ENCODE data around the gene RNF169. TPM values are rescaled to one million over a fixed set of nuclear protein-coding genes. Genes with fewer than 3 reads are reported as not detected.

Gene RNF169
- total and polyA plus RNA-seq, 2 of the 8 experiments (the other 6 are each of a cell fraction or from before 2014, with no cell fraction given): 3.6 to 12.5 TPM

DNA sequence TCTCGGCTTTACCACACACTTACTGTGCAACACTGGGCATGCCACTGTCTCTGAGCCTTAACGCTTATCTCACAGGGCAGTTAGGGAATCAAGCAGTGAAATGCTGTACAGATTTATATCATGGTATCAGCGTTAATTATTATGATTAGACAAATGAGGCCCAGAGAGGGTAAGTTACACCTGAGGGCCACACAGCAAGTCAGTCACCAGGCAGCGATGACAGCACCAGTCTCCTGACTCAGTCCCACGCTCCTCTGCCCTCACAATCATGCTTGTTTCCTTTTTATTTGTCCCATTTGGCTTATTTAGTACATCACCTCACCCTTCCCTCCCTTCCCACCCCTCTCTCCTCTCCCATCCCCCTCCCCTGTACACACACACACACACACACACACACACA lies 29.6 kb upstream of the RNF169 start:
- Histone ChIP-seq H3K4me1 (replicated peaks in 1 of 4; ENCODE audit: control insufficient read depth in 3 of 4, insufficient read depth in 4 of 4, low read length in 3 of 4) (peaks cover 0 to 11% (median 2%) of the 10 kb centered on the region in 4 experiments; a peak in 5 of 7 replicates), H2BK120ac (replicated peaks; ENCODE audit: low read depth, low read length) (no peak overlapping the region), H3K27ac (ENCODE audit: low read depth, low read length) (no peak overlapping the region), H3K4me3 (ENCODE audit: extremely low read depth in 1 of 4, insufficient read depth in 2 of 4, low read depth in 3 of 4, low read length in 4 of 4) (no peak overlapping the region), H2BK20ac (ENCODE audit: low read length) (no peak overlapping the region), H3K14ac (ENCODE audit: insufficient read length) (no peak overlapping the region), H4K91ac (replicated peaks; ENCODE audit: insufficient read length, low read length) (no peak overlapping the region), H2AK5ac (ENCODE audit: low read depth, low read length) (no peak overlapping the region), H3K9me3 (ENCODE audit: insufficient read depth in 2 of 2, low read depth in 1 of 2, low read length in 1 of 2) (no peaks in the 10 kb centered on the region), H2BK15ac (ENCODE audit: low read length) (no peak overlapping the region), H3K4me2 (ENCODE audit: insufficient read depth in 1 of 2, low read depth in 2 of 2, low read length in 2 of 2) (no peak overlapping the region), H2BK5ac (ENCODE audit: low read depth, low read length) (no peak overlapping the region), H3K9ac (replicated peaks in 1 of 4; ENCODE audit: extremely low read depth in 1 of 4, low read depth in 3 of 4, low read length in 3 of 4) (no peak overlapping the region), H3K27me3 (replicated peaks in 1 of 4; ENCODE audit: control insufficient read depth in 3 of 4, extremely low read depth in 1 of 4, insufficient read depth in 3 of 4, low read length in 3 of 4) (no peaks in the 10 kb centered on the region), H3K23ac (ENCODE audit: insufficient read length) (no peak overlapping the region), H3K18ac (ENCODE audit: extremely low read depth, low read length) (no peak overlapping the region), H3K79me2 (ENCODE audit: control insufficient read depth in 1 of 2, insufficient read depth in 2 of 2, low read length in 2 of 2) (no peaks in the 10 kb centered on the region), H4K20me1 (replicated peaks in 1 of 2; ENCODE audit: control insufficient read depth in 1 of 2, insufficient read depth in 2 of 2, low read length in 2 of 2) (no peaks in the 10 kb centered on the region), H4K8ac (ENCODE audit: extremely low read depth, insufficient read depth, low read length) (no peak overlapping the region), H3K79me1 (ENCODE audit: low read depth, low read length) (no peaks in the 10 kb centered on the region), H3K23me2 (ENCODE audit: low read depth, low read length) (no peaks in the 10 kb centered on the region; the same call in 1 of the 2 replicates), H3K36me3 (ENCODE audit: control insufficient read depth in 2 of 4, insufficient read depth in 4 of 4, low read length in 3 of 4) (no peaks in the 10 kb centered on the region), H3K56ac (replicated peaks; ENCODE audit: insufficient read length, low read depth, low read length) (no peak overlapping the region), H2AFZ (ENCODE audit: low read length) (no peak overlapping the region), H2BK12ac (ENCODE audit: low read depth, low read length) (no peak overlapping the region), H3K4ac (replicated peaks; ENCODE audit: insufficient read length, low read depth, low read length) (no peak overlapping the region), H4K5ac (ENCODE audit: insufficient read length, low read depth, low read length) (no peak overlapping the region)
- POLR2A ChIA-PET (ENCODE audit: partially characterized antibody): no interaction called here
- TF ChIP-seq GTF2F1 (IDR thresholded peaks at IDR 0.05; ENCODE audit: borderline replicate concordance, low read depth, low read length) (no peak), CEBPB (IDR thresholded peaks at IDR 0.05; ENCODE audit: low read depth, low read length) (no peak), SIN3A (conservative IDR thresholded peaks at IDR 0.05 in 1 of 2, IDR thresholded peaks at IDR 0.05 in 1 of 2; ENCODE audit: low read depth in 1 of 2, low read length in 2 of 2) (no peak), KDM1A (IDR thresholded peaks at IDR 0.05; ENCODE audit: borderline replicate concordance, low read length) (no peak), SAP30 (IDR thresholded peaks at IDR 0.05; ENCODE audit: insufficient read depth, insufficient replicate concordance, low read length) (no peak), RBBP5 (IDR thresholded peaks at IDR 0.05; ENCODE audit: borderline replicate concordance, low read depth, low read length) (no peak), TAF7 (optimal IDR thresholded peaks at IDR 0.05; ENCODE audit: borderline replicate concordance, low read depth, low read length) (no peak), CBX5 (IDR thresholded peaks at IDR 0.05; ENCODE audit: low read depth, low read length) (no peak)
- TF ChIP-seq, protein P1, sequence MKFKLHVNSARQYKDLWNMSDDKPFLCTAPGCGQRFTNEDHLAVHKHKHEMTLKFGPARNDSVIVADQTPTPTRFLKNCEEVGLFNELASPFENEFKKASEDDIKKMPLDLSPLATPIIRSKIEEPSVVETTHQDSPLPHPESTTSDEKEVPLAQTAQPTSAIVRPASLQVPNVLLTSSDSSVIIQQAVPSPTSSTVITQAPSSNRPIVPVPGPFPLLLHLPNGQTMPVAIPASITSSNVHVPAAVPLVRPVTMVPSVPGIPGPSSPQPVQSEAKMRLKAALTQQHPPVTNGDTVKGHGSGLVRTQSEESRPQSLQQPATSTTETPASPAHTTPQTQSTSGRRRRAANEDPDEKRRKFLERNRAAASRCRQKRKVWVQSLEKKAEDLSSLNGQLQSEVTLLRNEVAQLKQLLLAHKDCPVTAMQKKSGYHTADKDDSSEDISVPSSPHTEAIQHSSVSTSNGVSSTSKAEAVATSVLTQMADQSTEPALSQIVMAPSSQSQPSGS (IDR thresholded peaks at IDR 0.05; ENCODE audit: low read length): no peak
- no peak for DNase-seq (ENCODE audit: low read depth in 1 of 2, low spot score in 2 of 2)
- WGBS, 2 experiments (ENCODE audit: extremely low coverage in 1 of 2, insufficient coverage in 1 of 2, insufficient read length in 1 of 2, insufficient replicate concordance in 2 of 2, low coverage in 1 of 2, low lambda C conversion rate in 2 of 2, missing lambda C conversion rate in 1 of 2): 94% methylated on average over 5 of the region's 5 CpGs; no CpG with 5 or more reads in 1 of the 2 experiments
- FAIRE-seq: no peak
- CTCF ChIA-PET (ENCODE audit: partially characterized antibody): interaction anchor here (12.8 kb wide), 1 partner anchor 18 kb away, joined by 348 read pairs; no protein-coding TSS in a partner anchor

Data from H1 (cell line).